ENCODE measurements around the gene CLSTN2. TPM values are rescaled to one million over a fixed set of nuclear protein-coding genes. Genes with fewer than 3 reads are reported as not detected.

CLSTN2 gene
- total RNA-seq, 1 experiment from 2014 or later, result 0.02 TPM

DNA sequence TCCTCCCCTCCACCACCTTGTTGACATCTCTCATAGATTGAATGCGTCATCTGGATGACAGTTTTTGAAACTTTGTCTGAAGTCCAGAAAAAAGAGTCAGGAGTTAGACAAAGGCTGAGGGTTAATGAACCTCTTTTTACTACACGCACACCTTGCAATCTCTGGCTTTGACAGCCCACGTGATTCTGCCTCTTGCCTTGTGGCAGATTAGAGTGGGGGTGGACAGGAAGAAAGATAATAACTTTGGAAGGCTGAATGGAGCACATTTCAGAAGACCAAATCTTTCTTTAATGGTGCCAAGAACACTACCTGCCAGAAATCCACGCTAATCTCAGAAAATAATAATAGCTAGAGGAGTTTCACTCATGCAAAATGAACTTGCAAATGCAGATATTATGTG, 415.0 kb downstream of the CLSTN2 start:
- no peaks in the 10 kb centered on the region for H3K9me3 ChIP-seq (ENCODE audit: control insufficient read depth in 1 of 2, insufficient read depth in 1 of 2, low read depth in 1 of 2, low read length in 2 of 2)
- BruUV-seq (replicated peaks), result no TSS peak
- H4K20me1 ChIP-seq (ENCODE audit: insufficient read depth), result no peaks in the 10 kb centered on the region
- intact Hi-C loops (cut with micrococcal nuclease), result no loop called here
- H3K9me2 ChIP-seq (ENCODE audit: insufficient read depth), result no peaks in the 10 kb centered on the region
- H3K9ac ChIP-seq (ENCODE audit: low read length), result no peak overlapping the region
- H3K4me1 ChIP-seq (ENCODE audit: control insufficient read depth in 1 of 2, insufficient read depth in 2 of 2, low read length in 2 of 2), result no peaks in the 10 kb centered on the region
- CTCF ChIA-PET, result no interaction called here
- RAD21 ChIA-PET (ENCODE audit: low non-redundant PET in 1 of 2, low total read pairs in 2 of 2, uncharacterized antibody in 2 of 2, unreplicated experiment in 2 of 2), result no interaction called here
- no peak overlapping the region for H3K4me3 ChIP-seq (replicated peaks in 1 of 2; ENCODE audit: low read depth in 1 of 2, low read length in 2 of 2)
- DNase-seq (ENCODE audit: low read depth, low spot score) (no peak), ATAC-seq (no peak)
- H3K27me3 ChIP-seq (ENCODE audit: insufficient read depth, low read length), result peaks cover 19% of the 10 kb centered on the region; the same call in 1 of the 2 replicates
- POLR2A ChIA-PET, result no interaction called here
- H3K36me3 ChIP-seq (ENCODE audit: control insufficient read depth in 1 of 2, insufficient read depth in 2 of 2, low read length in 2 of 2), result no peaks in the 10 kb centered on the region
- no peak overlapping the region for H2AFZ ChIP-seq (ENCODE audit: low read depth, low read length, poor library complexity, severe bottlenecking)
- TF ChIP-seq RAD21 (IDR thresholded peaks at IDR 0.05; ENCODE audit: low read depth), result no peak
- TF ChIP-seq POLR2A (IDR thresholded peaks at IDR 0.05; ENCODE audit: borderline replicate concordance, extremely low read depth, insufficient read depth, insufficient read length), result no peak
- TF ChIP-seq, protein P1, sequence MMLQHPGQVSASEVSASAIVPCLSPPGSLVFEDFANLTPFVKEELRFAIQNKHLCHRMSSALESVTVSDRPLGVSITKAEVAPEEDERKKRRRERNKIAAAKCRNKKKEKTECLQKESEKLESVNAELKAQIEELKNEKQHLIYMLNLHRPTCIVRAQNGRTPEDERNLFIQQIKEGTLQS (IDR thresholded peaks at IDR 0.05), result no peak
- TF ChIP-seq ELF1 (IDR thresholded peaks at IDR 0.05; ENCODE audit: borderline replicate concordance, low read depth), result no peak
- TF ChIP-seq ZNF274 (IDR thresholded peaks at IDR 0.05; ENCODE audit: low read depth, low read length), result no peak
- TF ChIP-seq, protein P2, sequence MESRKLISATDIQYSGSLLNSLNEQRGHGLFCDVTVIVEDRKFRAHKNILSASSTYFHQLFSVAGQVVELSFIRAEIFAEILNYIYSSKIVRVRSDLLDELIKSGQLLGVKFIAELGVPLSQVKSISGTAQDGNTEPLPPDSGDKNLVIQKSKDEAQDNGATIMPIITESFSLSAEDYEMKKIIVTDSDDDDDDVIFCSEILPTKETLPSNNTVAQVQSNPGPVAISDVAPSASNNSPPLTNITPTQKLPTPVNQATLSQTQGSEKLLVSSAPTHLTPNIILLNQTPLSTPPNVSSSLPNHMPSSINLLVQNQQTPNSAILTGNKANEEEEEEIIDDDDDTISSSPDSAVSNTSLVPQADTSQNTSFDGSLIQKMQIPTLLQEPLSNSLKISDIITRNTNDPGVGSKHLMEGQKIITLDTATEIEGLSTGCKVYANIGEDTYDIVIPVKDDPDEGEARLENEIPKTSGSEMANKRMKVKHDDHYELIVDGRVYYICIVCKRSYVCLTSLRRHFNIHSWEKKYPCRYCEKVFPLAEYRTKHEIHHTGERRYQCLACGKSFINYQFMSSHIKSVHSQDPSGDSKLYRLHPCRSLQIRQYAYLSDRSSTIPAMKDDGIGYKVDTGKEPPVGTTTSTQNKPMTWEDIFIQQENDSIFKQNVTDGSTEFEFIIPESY (IDR thresholded peaks at IDR 0.05; ENCODE audit: extremely low read depth, insufficient replicate concordance, low read length), result no peak
- TF ChIP-seq POLR2AphosphoS5 (IDR thresholded peaks at IDR 0.05; ENCODE audit: low read depth, low read length), result no peak
- no peak for TF ChIP-seq FOSL1 (IDR thresholded peaks at IDR 0.05; ENCODE audit: low read depth)
- TF ChIP-seq, protein P3, sequence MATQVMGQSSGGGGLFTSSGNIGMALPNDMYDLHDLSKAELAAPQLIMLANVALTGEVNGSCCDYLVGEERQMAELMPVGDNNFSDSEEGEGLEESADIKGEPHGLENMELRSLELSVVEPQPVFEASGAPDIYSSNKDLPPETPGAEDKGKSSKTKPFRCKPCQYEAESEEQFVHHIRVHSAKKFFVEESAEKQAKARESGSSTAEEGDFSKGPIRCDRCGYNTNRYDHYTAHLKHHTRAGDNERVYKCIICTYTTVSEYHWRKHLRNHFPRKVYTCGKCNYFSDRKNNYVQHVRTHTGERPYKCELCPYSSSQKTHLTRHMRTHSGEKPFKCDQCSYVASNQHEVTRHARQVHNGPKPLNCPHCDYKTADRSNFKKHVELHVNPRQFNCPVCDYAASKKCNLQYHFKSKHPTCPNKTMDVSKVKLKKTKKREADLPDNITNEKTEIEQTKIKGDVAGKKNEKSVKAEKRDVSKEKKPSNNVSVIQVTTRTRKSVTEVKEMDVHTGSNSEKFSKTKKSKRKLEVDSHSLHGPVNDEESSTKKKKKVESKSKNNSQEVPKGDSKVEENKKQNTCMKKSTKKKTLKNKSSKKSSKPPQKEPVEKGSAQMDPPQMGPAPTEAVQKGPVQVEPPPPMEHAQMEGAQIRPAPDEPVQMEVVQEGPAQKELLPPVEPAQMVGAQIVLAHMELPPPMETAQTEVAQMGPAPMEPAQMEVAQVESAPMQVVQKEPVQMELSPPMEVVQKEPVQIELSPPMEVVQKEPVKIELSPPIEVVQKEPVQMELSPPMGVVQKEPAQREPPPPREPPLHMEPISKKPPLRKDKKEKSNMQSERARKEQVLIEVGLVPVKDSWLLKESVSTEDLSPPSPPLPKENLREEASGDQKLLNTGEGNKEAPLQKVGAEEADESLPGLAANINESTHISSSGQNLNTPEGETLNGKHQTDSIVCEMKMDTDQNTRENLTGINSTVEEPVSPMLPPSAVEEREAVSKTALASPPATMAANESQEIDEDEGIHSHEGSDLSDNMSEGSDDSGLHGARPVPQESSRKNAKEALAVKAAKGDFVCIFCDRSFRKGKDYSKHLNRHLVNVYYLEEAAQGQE (IDR thresholded peaks at IDR 0.05; ENCODE audit: low read depth), result no peak
- no peak overlapping the region for H3K4me2 ChIP-seq (ENCODE audit: low read length)
- no peaks in the 10 kb centered on the region for H3K79me2 ChIP-seq (ENCODE audit: insufficient read depth, low read length)
- no peak overlapping the region for H3K27ac ChIP-seq (ENCODE audit: low read depth, low read length)

Data from HCT116 (cell line).